Left renal pelvis (tissue), 4 donors: ENCODE results near the gene ARSB. TPM values are rescaled to one million over a fixed set of nuclear protein-coding genes. Genes with fewer than 3 reads are reported as not detected.
"Not testable (repeated sequence)": the region's sequence is repeated elsewhere in the genome, so short reads cannot be mapped to it uniquely, and the experiment has no call there.

Experiments
- DNase-seq, 4 donors: peaks; one replicate each; pipeline ENCODE4 v3.0.0-alpha.2; 2013; ENCODE audit warnings: low read depth in 4 of 4, low spot score in 3 of 4
- polyA plus RNA-seq, 4 donors: library from polyadenylated mRNA; unstranded; fragments of 120-200 nt; gene quantifications; one replicate each; pipeline ENCODE4 v1.2.1, GENCODE V29; 2013; ENCODE audit not compliant: insufficient read length in 4 of 4

ARSB gene
- polyA plus RNA-seq, 4 donors, result 16.3 to 22.8 (median 20.1) TPM

DNA sequence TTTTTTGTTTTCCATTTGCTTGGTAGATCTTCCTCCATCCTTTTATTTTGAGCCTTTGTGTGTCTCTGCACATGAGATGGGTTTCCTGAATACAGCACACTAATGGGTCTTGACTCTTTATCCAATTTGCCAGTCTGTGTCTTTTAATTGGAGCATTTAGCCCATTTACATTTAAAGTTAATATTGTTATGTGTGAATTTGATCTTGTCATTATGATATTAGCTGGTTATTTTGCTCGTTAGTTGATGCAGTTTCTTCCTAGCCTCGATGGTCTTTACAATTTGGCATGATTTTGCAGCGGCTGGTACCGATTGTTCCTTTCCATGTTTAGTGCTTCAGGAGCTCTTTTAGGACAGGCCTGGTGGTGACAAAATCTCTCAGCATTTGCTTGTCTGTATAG is 133.2 kb downstream of the ARSB start:
- not testable (repeated sequence) for DNase-seq

DNA sequence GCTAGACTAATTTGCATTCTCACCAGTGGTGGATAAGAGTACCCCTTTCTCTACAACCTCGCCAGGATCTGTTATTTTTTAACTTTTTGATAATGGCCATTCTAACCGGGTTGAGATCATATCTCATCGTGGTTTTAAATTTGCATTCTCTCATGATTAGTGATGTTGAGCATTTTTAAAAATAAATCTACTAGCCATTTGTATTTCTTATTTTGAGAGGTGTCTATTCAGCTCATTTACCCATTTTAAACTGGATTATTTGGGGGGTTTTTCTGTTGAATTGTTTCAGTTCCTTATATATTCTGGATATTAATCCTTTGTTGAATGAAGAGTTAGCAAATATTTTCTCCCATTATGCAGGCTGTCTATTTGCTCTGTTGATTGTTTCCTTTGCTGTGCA is 139.6 kb downstream of the ARSB start:
- DNase-seq, result no peak

DNA sequence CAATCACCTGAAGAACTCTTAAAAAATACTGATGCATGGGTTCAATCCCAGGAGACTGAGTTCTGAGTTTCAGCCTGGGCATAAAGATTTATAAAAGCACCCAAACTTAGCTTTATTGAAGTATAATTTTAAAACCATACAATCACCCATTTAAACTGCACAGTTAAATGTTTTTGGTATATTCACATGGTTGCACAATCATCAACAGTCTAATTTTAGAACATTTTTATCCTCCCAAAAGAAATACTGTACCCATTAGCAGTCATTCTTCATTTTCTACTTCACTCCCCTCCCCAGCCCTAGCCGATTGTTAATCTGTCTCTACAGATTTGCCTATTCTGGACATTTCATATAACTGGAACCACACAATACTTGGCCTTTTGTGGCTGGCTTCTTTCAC is 141.7 kb downstream of the ARSB start:
- no peak for DNase-seq

- no peak for DNase-seq
Measured at GRCh38 chr5:78841767-78842166, 143.3 kb downstream of the ARSB start.

GRCh38 chr5:78838753-78839152 is 146.4 kb downstream of the ARSB start:
- DNase-seq, result no peak

GRCh38 chr5:78837836-78838235 is 147.3 kb downstream of the ARSB start:
- no peak for DNase-seq

- DNase-seq, result no peak
Measured at GRCh38 chr5:78835176-78835575, 149.9 kb downstream of the ARSB start.

DNA sequence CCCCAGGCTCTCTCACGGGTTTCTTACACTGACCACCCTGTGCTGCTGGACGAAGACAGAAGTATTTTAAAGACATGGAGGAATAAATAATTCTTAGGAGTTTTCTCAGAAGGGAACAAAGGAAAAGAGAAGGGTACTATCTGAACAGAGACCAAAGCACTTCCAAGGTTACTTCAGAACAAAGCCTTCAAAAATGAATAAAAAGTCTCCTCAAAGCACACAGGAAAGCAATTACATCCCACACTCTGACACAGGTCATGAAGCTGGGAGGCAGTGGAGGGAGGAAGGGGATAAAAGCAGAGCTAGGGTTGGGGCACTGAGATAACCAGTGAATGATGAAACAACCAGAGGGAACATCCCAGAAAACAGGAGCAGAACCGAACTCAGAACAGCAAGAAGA is 151.8 kb downstream of the ARSB start:
- no peak for DNase-seq

GRCh38 chr5:78830528-78831046 is 154.5 kb downstream of the ARSB start:
- DNase-seq, result no peak

DNA sequence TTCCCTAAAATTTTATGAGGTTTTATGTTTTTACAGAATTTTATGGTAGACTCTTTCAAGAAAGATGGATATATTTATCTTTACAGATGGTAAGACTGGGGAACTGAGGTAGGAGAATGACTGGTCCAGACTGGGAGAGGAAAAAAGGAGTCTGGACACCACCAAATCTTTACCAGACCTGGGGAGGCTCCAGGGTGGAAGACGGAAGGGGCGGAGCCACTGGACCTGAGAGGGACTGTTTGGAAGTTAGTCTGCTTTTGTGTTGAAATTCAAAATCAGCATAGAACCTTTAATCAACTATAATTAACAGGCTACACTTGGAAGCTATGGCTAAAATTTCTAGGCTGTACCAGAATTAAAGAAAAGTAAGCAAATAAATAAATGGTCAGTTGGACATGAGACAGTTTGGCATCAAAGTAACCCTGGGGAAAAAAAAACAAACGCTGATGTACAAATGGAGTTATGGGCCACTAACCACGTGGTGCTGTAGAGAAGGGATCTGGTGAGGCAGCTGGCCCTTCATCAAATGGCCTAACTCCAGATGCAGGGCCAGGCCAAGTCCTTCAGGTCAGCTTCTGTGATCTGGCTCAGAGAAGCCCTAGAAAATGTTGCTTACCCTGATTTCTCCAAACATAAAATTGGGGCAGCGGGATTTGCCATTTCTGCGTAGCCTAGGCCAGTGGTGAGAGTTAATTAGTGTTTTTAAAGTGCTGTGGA is 155.1 kb downstream of the ARSB start:
- no peak for DNase-seq

- DNase-seq, result no peak
Measured at GRCh38 chr5:78827725-78828124, 157.4 kb downstream of the ARSB start.

DNA sequence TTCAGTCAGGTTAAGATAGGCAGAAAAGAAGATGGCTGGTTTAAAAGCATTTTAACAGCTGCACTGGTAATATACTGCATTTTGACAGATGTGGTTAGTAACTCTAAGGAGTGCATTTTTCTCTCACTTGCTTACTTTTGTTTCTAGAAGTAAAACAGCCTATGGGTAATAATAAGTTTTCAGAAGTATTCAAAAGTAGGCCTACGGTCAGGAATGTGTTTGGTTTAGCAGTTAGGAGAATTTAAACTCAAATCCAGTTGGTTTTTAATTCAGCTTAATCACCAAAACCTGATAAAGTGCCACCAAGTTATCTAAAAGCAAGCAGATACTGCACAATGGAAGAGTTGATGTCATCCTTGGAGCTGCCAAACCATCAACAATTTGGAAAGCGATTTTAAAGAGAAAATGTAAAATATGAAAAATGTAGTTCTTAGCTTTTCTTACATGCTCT is 160.3 kb downstream of the ARSB start:
- no peak for DNase-seq

- no peak for DNase-seq
Measured at GRCh38 chr5:78823196-78823595, 161.9 kb downstream of the ARSB start.

DNA sequence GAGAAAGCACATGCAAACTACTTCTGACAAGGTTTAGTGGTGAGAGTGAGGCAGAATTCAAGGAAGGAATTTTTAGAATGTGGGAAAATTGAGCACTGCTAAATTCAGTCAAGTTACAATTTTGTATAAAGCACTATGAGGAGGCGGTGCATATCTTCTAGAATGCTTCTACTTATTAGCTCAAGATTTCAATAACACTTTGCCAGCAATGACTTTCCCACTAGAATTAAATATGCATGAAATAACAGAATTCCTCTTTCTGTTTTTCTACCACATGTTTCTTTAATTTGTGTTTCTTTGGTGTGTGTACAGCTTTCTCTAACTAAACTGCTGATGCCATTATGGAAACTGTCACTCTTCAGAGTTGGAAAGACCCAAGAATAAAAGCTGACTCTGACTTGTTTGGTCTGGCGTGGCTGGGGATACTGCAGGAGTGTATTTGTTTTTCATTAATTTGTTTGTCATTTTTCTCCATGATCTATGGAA is 163.5 kb downstream of the ARSB start:
- no peak for DNase-seq

DNA sequence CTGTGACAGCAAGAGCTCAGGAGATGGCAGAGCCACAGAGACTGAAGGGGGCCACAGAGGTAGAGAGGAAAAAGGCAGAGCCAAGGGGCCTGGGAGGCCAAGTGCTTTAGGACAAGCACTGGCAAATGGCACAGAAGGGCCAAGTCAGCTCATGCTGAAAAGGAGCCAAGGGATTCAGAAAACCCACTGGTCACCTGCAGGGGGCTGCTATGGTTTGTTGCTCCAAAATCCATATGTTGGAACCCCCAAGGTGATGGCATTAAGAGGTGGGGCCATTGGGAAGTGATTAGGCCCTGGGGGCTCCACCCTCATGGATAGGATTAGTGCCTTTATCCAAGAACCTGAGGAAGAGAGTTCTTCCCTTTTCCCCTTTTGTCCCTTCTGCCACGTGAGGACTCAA is 165.4 kb downstream of the ARSB start:
- no peak for DNase-seq

- DNase-seq, result no peak
Measured at GRCh38 chr5:78819166-78819565, 165.9 kb downstream of the ARSB start.

GRCh38 chr5:78816143-78816765 is 168.9 kb downstream of the ARSB start:
- no peak for DNase-seq

DNA sequence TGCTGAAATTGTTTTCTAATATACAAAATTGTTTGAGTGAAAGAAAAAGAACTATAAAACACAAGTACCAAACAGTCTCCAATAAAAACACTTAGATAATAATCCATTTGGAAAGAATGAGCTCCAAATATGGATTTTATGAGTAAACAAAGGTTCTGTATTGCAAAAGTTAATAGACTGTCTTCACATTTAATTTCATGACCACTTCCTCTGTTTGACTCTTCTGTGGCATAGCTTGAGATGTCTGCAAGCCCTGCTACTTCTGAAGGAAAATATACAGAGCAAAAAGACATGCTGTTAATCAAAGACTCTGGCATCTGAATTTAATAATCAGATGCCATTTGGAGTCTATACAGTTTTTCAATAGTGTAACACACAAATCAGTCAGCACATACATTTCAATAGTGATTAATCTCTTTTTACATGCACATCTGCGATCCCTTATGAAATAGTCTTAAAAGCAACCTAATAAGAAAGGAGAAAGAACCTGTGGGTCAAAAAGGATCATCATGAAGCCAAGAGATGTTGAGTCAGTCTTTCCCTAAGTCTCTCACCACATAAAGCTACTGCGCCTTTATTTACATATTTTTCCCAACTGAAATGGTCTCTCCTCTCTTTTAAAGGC is 171.1 kb downstream of the ARSB start:
- no peak for DNase-seq

GRCh38 chr5:78813286-78813685 is 171.8 kb downstream of the ARSB start:
- no peak for DNase-seq

DNA sequence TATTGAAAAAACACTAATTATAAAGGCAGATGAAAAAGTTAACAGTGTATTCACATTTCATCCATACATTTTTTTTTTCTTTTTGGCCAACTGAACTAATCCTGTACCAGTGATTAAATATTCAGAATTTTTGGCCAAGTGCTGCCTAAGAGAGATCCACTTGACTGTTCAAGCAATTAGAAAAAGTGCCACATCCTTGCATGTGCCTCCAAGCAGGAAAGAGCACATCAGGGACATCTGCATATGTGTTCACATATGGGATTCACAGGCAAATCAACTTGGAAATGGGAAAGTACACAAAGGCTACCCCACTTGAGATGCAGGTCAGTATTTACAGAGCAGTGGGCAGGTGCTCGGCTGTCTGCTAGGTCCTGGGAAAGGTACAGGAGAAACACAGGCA is 173.2 kb downstream of the ARSB start:
- DNase-seq, result no peak

DNA sequence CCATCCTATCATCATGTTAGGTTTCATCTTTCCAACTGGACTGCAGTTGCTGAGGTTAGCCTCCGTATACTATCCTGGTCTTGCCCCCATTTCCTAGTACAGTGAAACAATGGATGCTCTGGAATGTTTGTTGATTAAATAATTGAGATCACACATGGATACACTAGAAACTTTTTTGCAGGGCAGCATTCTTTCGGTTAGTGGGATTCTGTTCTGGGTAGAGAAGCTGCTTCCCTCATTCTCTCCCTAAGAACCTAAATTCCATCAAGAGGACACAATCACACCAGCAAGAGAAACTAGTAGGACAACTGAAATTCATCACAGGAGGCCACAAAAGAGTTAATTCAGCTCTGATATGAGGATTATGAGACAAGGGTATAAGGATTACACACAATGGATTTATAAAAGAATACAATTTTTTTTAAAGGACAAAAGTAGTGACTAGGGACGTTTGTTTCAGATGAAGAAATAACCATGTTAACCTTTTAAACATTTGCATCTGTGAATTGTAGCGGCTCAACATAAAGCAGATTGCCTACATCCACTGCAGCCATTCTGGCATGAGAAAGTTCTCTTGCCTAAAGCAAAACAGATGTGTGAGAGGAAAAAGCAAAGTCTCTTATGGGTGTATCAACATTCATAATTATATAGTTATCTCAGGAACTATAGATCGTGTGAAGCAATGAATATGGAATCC is 173.8 kb downstream of the ARSB start:
- DNase-seq, result no peak
